ENCODE results near the gene TMEM203.

- no peak for TF ChIP-seq CTCF (IDR thresholded peaks at IDR 0.05; ENCODE audit: low read depth, low read length)
- TF ChIP-seq, protein P1, sequence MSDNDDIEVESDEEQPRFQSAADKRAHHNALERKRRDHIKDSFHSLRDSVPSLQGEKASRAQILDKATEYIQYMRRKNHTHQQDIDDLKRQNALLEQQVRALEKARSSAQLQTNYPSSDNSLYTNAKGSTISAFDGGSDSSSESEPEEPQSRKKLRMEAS (IDR thresholded peaks at IDR 0.05; ENCODE audit: low read depth, low read length): no peak
These were observed 45.7 kb upstream of the TMEM203 start, which contains the start of gene STPG3 for GRCh38 chr9:137251194-137251461.
